22Rv1 (cell line): ENCODE measurements around the gene PLXNC1.

Experiments
- ZFX ChIP-seq: fragments of 450-650 bp; IDR thresholded peaks from 2 replicates; pipeline ENCODE4 v1.6.1; 2017; ENCODE audit warnings: antibody characterized with exemption, borderline replicate concordance
- TF ChIP-seq, protein P1 (sequence below): fragments of 450-650 bp; IDR thresholded peaks from 2 replicates; pipeline ENCODE4 v1.5.1; 2017; ENCODE audit warnings: mild to moderate bottlenecking

DNA sequence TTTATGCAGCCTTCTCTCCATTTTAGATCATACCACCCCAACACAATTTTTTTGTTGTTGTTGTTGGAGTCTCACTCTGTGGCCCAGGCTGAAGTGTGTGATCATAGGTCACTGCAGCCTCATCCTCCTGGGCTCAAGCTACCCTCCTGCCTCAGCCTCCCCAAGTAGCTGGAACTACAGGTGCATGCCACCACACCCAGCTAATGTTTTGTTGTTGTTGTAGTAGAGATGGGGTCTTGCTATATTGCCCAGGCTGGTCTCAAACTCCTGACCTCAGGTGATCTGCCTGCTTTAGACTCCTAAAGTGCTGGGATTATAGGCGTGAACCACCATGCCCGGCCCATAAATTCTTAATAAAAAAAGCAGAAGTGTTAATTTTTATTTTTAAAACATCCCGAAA is 111.6 kb downstream of the PLXNC1 start:
- TF ChIP-seq, protein P1, sequence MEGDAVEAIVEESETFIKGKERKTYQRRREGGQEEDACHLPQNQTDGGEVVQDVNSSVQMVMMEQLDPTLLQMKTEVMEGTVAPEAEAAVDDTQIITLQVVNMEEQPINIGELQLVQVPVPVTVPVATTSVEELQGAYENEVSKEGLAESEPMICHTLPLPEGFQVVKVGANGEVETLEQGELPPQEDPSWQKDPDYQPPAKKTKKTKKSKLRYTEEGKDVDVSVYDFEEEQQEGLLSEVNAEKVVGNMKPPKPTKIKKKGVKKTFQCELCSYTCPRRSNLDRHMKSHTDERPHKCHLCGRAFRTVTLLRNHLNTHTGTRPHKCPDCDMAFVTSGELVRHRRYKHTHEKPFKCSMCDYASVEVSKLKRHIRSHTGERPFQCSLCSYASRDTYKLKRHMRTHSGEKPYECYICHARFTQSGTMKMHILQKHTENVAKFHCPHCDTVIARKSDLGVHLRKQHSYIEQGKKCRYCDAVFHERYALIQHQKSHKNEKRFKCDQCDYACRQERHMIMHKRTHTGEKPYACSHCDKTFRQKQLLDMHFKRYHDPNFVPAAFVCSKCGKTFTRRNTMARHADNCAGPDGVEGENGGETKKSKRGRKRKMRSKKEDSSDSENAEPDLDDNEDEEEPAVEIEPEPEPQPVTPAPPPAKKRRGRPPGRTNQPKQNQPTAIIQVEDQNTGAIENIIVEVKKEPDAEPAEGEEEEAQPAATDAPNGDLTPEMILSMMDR = no peak
- TF ChIP-seq ZFX = no peak
